GM18508 (cell line): ENCODE data around the gene IL25.

ENCODE experiments used
- ATAC-seq: cut with Tn5 transposase; IDR thresholded peaks from one replicate; pipeline ENCODE4 v1.9.1; 2021; ENCODE audit warnings: moderate number of reproducible peaks; ENCODE audit not compliant: insufficient read depth, unreplicated experiment

The IL25 gene

GRCh38 chr14:23370221-23370620 lies 2.4 kb upstream of the IL25 start:
- no peak for ATAC-seq

GRCh38 chr14:23371865-23372264 lies 744 bp upstream of the IL25 start:
- ATAC-seq: no peak

GRCh38 chr14:23373041-23373440 lies 432 bp downstream of the IL25 start:
- ATAC-seq: no peak

GRCh38 chr14:23375527-23376251 lies 3.1 kb downstream of the IL25 start:
- ATAC-seq: no peak

- ATAC-seq: no peak
These were observed 4.0 kb downstream of the IL25 start, which contains the start of gene CMTM5 for GRCh38 chr14:23376482-23377197. TSS of gene CMTM5 (plus strand) at chr14:23377046. CDS start at chr14:23377252, 206 bp downstream.

GRCh38 chr14:23377198-23377550 lies 4.6 kb downstream of the IL25 start:
- ATAC-seq: no peak

- ATAC-seq: no peak
These were observed 5.3 kb downstream of the IL25 start for GRCh38 chr14:23377573-23378563.

GRCh38 chr14:23378612-23379220 lies 6.1 kb downstream of the IL25 start:
- ATAC-seq: no peak

- no peak for ATAC-seq
These were observed 7.0 kb downstream of the IL25 start for GRCh38 chr14:23379366-23380196.

- no peak for ATAC-seq
These were observed 7.7 kb downstream of the IL25 start for GRCh38 chr14:23380197-23380914.

GRCh38 chr14:23380976-23381375 lies 8.4 kb downstream of the IL25 start:
- ATAC-seq: no peak

GRCh38 chr14:23381871-23382270 lies 9.3 kb downstream of the IL25 start:
- no peak for ATAC-seq

- no peak for ATAC-seq
These were observed 9.7 kb downstream of the IL25 start for GRCh38 chr14:23382276-23382675.

GRCh38 chr14:23382731-23383440 lies 10.3 kb downstream of the IL25 start:
- no peak for ATAC-seq

GRCh38 chr14:23384364-23385080 lies 11.9 kb downstream of the IL25 start:
- no peak for ATAC-seq

GRCh38 chr14:23385244-23385641 lies 12.6 kb downstream of the IL25 start:
- ATAC-seq: no peak

GRCh38 chr14:23385642-23386265 lies 13.1 kb downstream of the IL25 start:
- ATAC-seq: no peak
